GM12891 (cell line): ENCODE results near the gene GRPEL1.

Experiments
- PAX5 ChIP-seq: IDR thresholded peaks from 2 replicates; pipeline ENCODE4 v1.6.1; 2011; ENCODE audit warnings: low read length, moderate library complexity, mild to moderate bottlenecking; ENCODE audit not compliant: insufficient read depth, severe bottlenecking
- POLR2A ChIP-seq: IDR thresholded peaks from 2 replicates; pipeline ENCODE4 v1.6.1; 2011; ENCODE audit warnings: low read depth, low read length, control low read depth
- POLR2AphosphoS5 ChIP-seq: IDR thresholded peaks from 2 replicates; pipeline ENCODE4 v1.6.1; 2011; ENCODE audit warnings: low read depth, low read length, control low read depth
- POU2F2 ChIP-seq: IDR thresholded peaks from 2 replicates; pipeline ENCODE4 v1.6.1; 2011; ENCODE audit warnings: low read depth, mild to moderate bottlenecking, control low read depth, low read length, moderate library complexity
- SPI1 ChIP-seq: IDR thresholded peaks from 2 replicates; pipeline ENCODE4 v1.6.1; 2011; ENCODE audit warnings: low read depth, low read length, control low read depth
- TAF1 ChIP-seq: IDR thresholded peaks from 2 replicates; pipeline ENCODE4 v1.6.1; 2011; ENCODE audit warnings: low read depth, low read length, control low read depth

DNA sequence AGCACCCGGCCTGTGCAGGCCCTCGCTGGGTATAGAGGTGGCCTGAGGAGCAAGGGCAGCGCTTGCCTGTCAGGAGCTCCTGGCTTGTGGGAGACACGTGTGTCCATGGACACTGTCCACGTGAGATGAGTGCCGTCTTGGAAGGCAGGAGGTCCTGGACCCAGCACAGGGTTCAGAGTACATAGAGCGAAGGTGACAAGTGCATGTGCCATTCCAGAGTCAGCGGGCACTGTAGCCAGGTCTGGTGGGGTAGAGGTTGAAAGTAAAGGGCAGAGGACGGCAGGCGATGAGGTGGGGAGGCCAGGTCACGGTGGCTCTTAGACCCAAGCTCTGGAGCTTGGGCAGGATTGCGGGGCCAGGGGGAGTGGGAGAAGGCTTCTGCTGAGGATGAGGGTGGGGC lies 53.0 kb downstream of the GRPEL1 start:
- TF ChIP-seq POLR2AphosphoS5, result no peak
- TF ChIP-seq POLR2A, result no peak
- no peak for TF ChIP-seq TAF1
- TF ChIP-seq SPI1, result no peak
- TF ChIP-seq PAX5, result no peak
- no peak for TF ChIP-seq POU2F2
